ENCODE results near the gene FBXO42.

DNA sequence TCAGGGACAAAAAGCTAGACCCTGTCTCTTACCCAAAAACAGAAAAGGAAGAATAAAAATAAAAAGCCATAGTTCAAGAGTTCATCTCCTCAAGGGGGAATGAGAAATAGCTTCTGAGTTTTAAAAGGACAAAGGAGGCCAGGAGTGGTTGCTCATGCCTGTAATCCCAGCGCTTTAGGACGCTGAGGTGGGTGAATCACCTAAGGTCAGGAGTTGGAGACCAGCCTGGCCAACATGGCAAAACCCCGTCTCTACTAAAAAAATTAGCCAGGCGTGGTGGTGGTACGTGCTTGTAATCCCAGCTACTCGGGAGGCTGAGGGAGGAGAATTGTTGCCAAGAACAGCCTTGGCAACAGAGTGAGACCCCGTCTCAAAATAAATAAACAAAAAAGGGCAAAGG is 76.7 kb downstream of the FBXO42 start:
- TF ChIP-seq NR3C1 (IDR thresholded peaks at IDR 0.05) (no peak), MYC (IDR thresholded peaks at IDR 0.05; ENCODE audit: borderline replicate concordance, low read length) (no peak), ZSCAN20 (CRISPR knock-in tag; IDR thresholded peaks at IDR 0.05) (no peak), HDAC2 (IDR thresholded peaks at IDR 0.05) (no peak), MAZ (IDR thresholded peaks at IDR 0.05; ENCODE audit: borderline replicate concordance, low read depth, low read length) (no peak), RFX5 (IDR thresholded peaks at IDR 0.05) (no peak), EP300 (IDR thresholded peaks at IDR 0.05) (no peak), NPAS2 (CRISPR knock-in tag; IDR thresholded peaks at IDR 0.05; ENCODE audit: borderline replicate concordance) (no peak), SMC3 (IDR thresholded peaks at IDR 0.05) (no peak)
- TF ChIP-seq, protein P1, sequence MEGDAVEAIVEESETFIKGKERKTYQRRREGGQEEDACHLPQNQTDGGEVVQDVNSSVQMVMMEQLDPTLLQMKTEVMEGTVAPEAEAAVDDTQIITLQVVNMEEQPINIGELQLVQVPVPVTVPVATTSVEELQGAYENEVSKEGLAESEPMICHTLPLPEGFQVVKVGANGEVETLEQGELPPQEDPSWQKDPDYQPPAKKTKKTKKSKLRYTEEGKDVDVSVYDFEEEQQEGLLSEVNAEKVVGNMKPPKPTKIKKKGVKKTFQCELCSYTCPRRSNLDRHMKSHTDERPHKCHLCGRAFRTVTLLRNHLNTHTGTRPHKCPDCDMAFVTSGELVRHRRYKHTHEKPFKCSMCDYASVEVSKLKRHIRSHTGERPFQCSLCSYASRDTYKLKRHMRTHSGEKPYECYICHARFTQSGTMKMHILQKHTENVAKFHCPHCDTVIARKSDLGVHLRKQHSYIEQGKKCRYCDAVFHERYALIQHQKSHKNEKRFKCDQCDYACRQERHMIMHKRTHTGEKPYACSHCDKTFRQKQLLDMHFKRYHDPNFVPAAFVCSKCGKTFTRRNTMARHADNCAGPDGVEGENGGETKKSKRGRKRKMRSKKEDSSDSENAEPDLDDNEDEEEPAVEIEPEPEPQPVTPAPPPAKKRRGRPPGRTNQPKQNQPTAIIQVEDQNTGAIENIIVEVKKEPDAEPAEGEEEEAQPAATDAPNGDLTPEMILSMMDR (IDR thresholded peaks at IDR 0.05), result no peak
- TF ChIP-seq, protein P2, sequence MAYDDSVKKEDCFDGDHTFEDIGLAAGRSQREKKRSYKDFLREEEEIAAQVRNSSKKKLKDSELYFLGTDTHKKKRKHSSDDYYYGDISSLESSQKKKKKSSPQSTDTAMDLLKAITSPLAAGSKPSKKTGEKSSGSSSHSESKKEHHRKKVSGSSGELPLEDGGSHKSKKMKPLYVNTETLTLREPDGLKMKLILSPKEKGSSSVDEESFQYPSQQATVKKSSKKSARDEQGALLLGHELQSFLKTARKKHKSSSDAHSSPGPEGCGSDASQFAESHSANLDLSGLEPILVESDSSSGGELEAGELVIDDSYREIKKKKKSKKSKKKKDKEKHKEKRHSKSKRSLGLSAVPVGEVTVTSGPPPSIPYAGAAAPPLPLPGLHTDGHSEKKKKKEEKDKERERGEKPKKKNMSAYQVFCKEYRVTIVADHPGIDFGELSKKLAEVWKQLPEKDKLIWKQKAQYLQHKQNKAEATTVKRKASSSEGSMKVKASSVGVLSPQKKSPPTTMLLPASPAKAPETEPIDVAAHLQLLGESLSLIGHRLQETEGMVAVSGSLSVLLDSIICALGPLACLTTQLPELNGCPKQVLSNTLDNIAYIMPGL (CRISPR knock-in tag; IDR thresholded peaks at IDR 0.05; ENCODE audit: borderline replicate concordance), result no peak
- TF ChIP-seq, protein P3, sequence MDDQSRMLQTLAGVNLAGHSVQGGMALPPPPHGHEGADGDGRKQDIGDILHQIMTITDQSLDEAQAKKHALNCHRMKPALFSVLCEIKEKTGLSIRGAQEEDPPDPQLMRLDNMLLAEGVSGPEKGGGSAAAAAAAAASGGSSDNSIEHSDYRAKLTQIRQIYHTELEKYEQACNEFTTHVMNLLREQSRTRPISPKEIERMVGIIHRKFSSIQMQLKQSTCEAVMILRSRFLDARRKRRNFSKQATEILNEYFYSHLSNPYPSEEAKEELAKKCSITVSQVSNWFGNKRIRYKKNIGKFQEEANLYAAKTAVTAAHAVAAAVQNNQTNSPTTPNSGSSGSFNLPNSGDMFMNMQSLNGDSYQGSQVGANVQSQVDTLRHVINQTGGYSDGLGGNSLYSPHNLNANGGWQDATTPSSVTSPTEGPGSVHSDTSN (IDR thresholded peaks at IDR 0.05), result no peak
- TF ChIP-seq, protein P4, sequence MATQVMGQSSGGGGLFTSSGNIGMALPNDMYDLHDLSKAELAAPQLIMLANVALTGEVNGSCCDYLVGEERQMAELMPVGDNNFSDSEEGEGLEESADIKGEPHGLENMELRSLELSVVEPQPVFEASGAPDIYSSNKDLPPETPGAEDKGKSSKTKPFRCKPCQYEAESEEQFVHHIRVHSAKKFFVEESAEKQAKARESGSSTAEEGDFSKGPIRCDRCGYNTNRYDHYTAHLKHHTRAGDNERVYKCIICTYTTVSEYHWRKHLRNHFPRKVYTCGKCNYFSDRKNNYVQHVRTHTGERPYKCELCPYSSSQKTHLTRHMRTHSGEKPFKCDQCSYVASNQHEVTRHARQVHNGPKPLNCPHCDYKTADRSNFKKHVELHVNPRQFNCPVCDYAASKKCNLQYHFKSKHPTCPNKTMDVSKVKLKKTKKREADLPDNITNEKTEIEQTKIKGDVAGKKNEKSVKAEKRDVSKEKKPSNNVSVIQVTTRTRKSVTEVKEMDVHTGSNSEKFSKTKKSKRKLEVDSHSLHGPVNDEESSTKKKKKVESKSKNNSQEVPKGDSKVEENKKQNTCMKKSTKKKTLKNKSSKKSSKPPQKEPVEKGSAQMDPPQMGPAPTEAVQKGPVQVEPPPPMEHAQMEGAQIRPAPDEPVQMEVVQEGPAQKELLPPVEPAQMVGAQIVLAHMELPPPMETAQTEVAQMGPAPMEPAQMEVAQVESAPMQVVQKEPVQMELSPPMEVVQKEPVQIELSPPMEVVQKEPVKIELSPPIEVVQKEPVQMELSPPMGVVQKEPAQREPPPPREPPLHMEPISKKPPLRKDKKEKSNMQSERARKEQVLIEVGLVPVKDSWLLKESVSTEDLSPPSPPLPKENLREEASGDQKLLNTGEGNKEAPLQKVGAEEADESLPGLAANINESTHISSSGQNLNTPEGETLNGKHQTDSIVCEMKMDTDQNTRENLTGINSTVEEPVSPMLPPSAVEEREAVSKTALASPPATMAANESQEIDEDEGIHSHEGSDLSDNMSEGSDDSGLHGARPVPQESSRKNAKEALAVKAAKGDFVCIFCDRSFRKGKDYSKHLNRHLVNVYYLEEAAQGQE (IDR thresholded peaks at IDR 0.05), result no peak
